Coronary artery (tissue), 2 donors: Measurements from ENCODE around the gene TMEM236.
A peak's percentile ranks its signal among the peaks of the same experiment; 100 is the strongest.

Experiments
- DNase-seq: peaks from one replicate; pipeline ENCODE4 v3.0.0-alpha.2; 2017; ENCODE audit warnings: low spot score
- H3K27ac ChIP-seq, 2 donors: fragments of 200-600 bp; sonication (generic); one replicate each; pipeline ENCODE4 v1.5.1; 2016 to 2019
- H3K4me3 ChIP-seq: fragments of 200-600 bp; sonication (generic); 2 replicates; pipeline ENCODE4 v1.5.1; 2016; ENCODE audit warnings: mild to moderate bottlenecking, moderate library complexity
- CTCF ChIP-seq: fragments of 200-600 bp; sonication (generic); IDR thresholded peaks from one replicate; pipeline ENCODE4 v1.5.1; 2019; ENCODE audit warnings: antibody characterized with exemption

Gene TMEM236

GRCh38 chr10:17787087-17787961 lies 35.3 kb downstream of the TMEM236 start:
- Histone ChIP-seq H3K4me3 (no peak overlapping the region), H3K27ac (peak overlapping the region in 1 of 2 donors; percentile 55)
- no peak for DNase-seq
- TF ChIP-seq CTCF = no peak

GRCh38 chr10:17788646-17789045 lies 36.6 kb downstream of the TMEM236 start:
- no peak for DNase-seq
- Histone ChIP-seq H3K4me3 (no peak overlapping the region), H3K27ac (no peak overlapping the region)
- TF ChIP-seq CTCF = no peak

- no peak for DNase-seq
- Histone ChIP-seq H3K27ac (no peak overlapping the region), H3K4me3 (no peak overlapping the region)
- TF ChIP-seq CTCF = no peak
Measured at GRCh38 chr10:17789396-17789795, 37.4 kb downstream of the TMEM236 start.

- Histone ChIP-seq H3K27ac (no peak overlapping the region), H3K4me3 (no peak overlapping the region)
- no peak for DNase-seq
- no peak for TF ChIP-seq CTCF
Measured at GRCh38 chr10:17790651-17791050, 38.6 kb downstream of the TMEM236 start.

- Histone ChIP-seq H3K4me3 (no peak overlapping the region), H3K27ac (peak overlapping the region in 1 of 2 donors; percentile 54)
- no peak for DNase-seq
- no peak for TF ChIP-seq CTCF
Measured at GRCh38 chr10:17792991-17793390, 41.0 kb downstream of the TMEM236 start.

GRCh38 chr10:17793823-17794644 lies 42.0 kb downstream of the TMEM236 start:
- H3K4me3 ChIP-seq = no peak overlapping the region
- H3K27ac ChIP-seq = no peak overlapping the region
- no peak for TF ChIP-seq CTCF
- no peak for DNase-seq
